GM12891 (cell line): Measurements from ENCODE around the gene EPHX1. TPM values are rescaled to one million over a fixed set of nuclear protein-coding genes. Genes with fewer than 3 reads are reported as not detected.
"Not testable (repeated sequence)": the region's sequence is repeated elsewhere in the genome, so short reads cannot be mapped to it uniquely, and the experiment has no call there.

Source experiments
- DNase-seq: peaks from one replicate; pipeline ENCODE4 v3.0.0; 2011; ENCODE audit warnings: low spot score; ENCODE audit not compliant: insufficient read length
- FAIRE-seq: peaks from 2 replicates; lab custom pipeline; 2011; peaks lifted over from hg19 to GRCh38; lab: Jason Lieb, UNC
- PAX5 ChIP-seq: IDR thresholded peaks from 2 replicates; pipeline ENCODE4 v1.6.1; 2011; ENCODE audit warnings: low read length, moderate library complexity, mild to moderate bottlenecking; ENCODE audit not compliant: insufficient read depth, severe bottlenecking
- POLR2A ChIP-seq: IDR thresholded peaks from 2 replicates; pipeline ENCODE4 v1.6.1; 2011; ENCODE audit warnings: low read depth, low read length, control low read depth
- POLR2AphosphoS5 ChIP-seq: IDR thresholded peaks from 2 replicates; pipeline ENCODE4 v1.6.1; 2011; ENCODE audit warnings: low read depth, low read length, control low read depth
- POU2F2 ChIP-seq: IDR thresholded peaks from 2 replicates; pipeline ENCODE4 v1.6.1; 2011; ENCODE audit warnings: low read depth, mild to moderate bottlenecking, control low read depth, low read length, moderate library complexity
- SPI1 ChIP-seq: IDR thresholded peaks from 2 replicates; pipeline ENCODE4 v1.6.1; 2011; ENCODE audit warnings: low read depth, low read length, control low read depth
- TAF1 ChIP-seq: IDR thresholded peaks from 2 replicates; pipeline ENCODE4 v1.6.1; 2011; ENCODE audit warnings: low read depth, low read length, control low read depth
- polyA plus RNA-seq: library from polyadenylated mRNA; unstranded; fragments of >200 nt; gene quantifications from one replicate; pipeline ENCODE4 v1.2.1, GENCODE V29; 2012; ENCODE audit warnings: low read depth, missing spikeins, inconsistent platforms; ENCODE audit not compliant: missing spikeins

EPHX1 gene
- 1.1 TPM for polyA plus RNA-seq

GRCh38 chr1:225809842-225810578 is at the start of gene EPHX1:
Gene EPHX1 (plus strand): TSS chr1:225810124. CDS start chr1:225828730, 18,606 bp downstream.
- peak; percentile 91 for DNase-seq
- TF ChIP-seq POLR2A (no peak), PAX5 (no peak), POU2F2 (no peak), TAF1 (no peak), POLR2AphosphoS5 (no peak), SPI1 (no peak)
- FAIRE-seq, result peak; percentile 26

DNA sequence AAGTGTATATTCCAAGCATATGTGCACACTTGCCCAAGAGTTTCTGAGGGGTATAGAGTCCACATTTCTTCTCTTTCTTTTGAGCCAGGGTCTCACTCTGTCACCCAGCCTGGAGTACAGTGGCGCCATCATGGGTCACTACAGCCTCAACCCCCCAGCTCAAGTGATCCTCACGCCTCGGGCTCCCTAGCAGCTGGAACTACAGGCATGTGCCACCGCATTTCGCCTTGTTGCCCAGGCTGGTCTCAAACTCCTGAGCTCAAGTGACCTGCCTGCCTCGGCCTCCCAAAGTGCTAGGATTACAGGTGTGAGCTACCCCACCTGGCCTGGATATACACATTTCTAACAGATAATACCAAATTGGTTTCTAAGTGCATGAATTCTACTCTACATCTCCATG is 49.4 kb upstream of the EPHX1 start:
- TF ChIP-seq SPI1, result no peak
- TF ChIP-seq PAX5, result no peak
- no peak for TF ChIP-seq POLR2A
- TF ChIP-seq POLR2AphosphoS5, result no peak
- no peak for TF ChIP-seq POU2F2
- no peak for TF ChIP-seq TAF1
- DNase-seq, result no peak
- FAIRE-seq, result no peak

DNA sequence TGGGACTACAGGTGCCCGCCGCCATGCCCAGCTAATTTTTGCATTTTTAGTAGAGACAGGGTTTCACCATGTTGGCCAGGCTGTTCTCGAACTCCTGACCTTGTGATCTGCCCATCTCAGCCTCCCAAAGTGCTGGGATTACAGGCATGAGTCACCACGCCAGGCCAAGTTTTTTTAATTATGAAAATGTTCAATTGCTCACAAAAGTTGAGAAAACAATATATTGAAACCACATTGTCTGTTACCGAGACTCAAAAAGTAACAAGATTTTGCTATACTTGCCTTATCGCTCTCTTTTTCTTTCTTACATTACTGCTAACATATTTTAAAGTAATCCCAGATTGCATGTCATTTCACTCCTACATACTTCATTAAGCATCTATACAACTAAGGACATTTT is 48.5 kb upstream of the EPHX1 start:
- FAIRE-seq, DNase-seq: not testable (repeated sequence)

DNA sequence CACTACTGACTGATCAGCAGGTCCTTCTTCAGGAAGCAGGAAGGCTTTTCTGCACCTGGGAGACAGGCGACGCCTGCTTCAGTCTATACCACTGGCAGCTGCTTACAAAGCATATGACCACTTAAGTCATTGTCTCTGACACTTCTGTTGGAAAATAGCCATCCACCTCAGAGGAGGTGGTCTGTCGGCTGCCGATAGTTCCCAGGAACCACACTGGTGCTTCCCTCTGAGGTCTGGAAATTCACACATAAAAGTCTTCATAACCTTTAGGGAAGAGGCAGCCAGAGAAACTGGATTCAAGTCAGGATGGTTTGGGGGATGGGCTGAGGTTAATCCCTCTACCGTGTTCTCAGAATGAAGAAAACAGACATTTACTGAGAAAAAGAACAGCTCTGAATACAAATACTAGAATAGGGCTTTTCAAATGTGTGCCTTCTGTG is 47.9 kb upstream of the EPHX1 start:
- no peak for DNase-seq
- TF ChIP-seq POLR2A (no peak), POLR2AphosphoS5 (no peak), PAX5 (no peak), POU2F2 (no peak), SPI1 (no peak), TAF1 (no peak)
- no peak for FAIRE-seq

- FAIRE-seq (no peak), DNase-seq (no peak)
- no peak for TF ChIP-seq POU2F2
- TF ChIP-seq PAX5, result no peak
Measured at GRCh38 chr1:225762444-225762843, 47.5 kb upstream of the EPHX1 start.

- TF ChIP-seq POLR2AphosphoS5 (no peak), POLR2A (no peak), POU2F2 (no peak), SPI1 (peak; percentile 95)
- no peak for FAIRE-seq
- no peak for DNase-seq
Measured at GRCh38 chr1:225763716-225764548, 46.0 kb upstream of the EPHX1 start.

DNA sequence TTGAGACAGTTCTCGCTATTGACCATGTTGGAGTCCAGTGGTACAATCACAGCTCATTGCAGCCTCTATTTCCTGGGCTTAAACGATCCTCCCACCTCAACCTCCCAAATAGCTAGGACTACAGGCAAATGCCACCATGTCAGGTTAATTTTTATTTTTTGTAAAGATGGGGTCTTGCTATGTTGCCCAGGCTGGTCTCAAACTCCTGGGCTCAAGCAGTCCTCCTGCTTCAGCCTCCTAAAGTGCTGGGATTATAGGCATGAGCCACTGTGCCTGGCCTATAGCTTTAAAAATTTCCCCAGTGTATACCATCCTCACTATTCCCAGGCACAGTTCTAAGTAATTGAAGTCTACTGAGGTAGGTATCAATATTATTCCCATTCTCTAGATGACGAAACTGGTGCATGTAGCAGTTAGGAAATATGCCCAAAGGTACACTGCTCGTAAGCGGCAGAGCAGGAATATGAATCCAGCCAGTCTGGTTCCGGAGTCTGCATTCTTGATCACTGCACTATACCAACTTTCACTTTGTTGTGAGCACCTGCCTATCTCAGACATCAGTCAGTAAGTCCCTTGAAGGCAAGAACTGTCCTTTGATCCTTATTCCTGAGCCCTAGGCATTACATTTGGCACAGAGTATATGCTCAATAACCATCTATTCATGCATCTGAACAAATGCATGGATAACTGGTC is 43.8 kb upstream of the EPHX1 start:
- no peak for DNase-seq
- no peak for TF ChIP-seq POLR2AphosphoS5
- TF ChIP-seq SPI1, result no peak
- TF ChIP-seq PAX5, result no peak
- no peak for TF ChIP-seq TAF1
- no peak for TF ChIP-seq POU2F2
- no peak for TF ChIP-seq POLR2A
- FAIRE-seq, result no peak

GRCh38 chr1:225766967-225767633 is 42.8 kb upstream of the EPHX1 start:
- FAIRE-seq (no peak), DNase-seq (no peak)
- TF ChIP-seq PAX5, result no peak
- TF ChIP-seq POLR2A, result no peak
- no peak for TF ChIP-seq POU2F2
- no peak for TF ChIP-seq SPI1
- no peak for TF ChIP-seq TAF1
- TF ChIP-seq POLR2AphosphoS5, result no peak

DNA sequence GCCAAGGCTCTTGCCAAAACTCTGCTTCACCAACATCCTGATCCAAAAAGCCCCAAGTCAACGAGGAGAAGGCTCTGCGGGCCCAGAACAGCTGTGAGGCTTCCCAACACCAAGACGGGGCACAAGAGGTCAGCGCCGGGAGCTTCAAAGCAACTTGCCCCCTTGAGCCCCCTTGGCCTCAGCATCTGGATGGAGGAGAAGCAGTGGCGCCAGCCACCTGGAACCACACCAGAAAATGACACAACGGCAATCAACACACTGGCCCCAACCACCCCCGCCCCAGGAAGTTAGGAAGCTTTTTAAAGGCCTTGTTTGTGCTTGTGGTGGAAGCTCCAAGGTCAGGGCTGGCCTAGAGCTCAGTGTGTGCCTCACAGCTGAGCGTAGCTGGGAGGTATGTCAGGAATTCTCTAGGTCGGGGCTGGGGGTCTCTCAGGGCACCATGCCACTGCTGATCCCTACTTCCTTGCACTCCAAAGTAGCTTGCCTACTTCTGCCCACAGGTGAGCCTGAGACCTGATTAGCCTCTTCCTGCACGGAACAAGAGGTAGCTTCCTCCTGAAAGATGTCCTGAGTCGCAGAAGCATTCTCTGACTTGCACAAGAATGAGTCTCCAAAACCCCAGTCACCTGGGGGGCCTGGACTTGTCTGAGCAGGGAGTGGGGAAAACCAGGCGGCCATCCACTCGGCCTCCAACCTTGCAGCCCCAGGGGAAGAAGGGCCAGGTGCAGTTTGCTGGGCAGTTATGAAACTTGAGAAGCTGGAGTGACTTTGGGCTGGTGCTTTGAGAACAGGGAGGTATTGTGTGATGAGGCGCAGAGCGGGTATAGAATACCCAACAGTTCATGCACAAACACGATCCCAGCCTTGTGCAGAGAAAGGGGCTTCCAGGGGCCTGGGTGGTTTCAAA is 42.0 kb upstream of the EPHX1 start:
- DNase-seq (no peak), FAIRE-seq (no peak)
- TF ChIP-seq POLR2AphosphoS5 (no peak), TAF1 (no peak), PAX5 (no peak), POLR2A (no peak), POU2F2 (no peak), SPI1 (no peak)
